Activated CD4-positive, alpha-beta T cell treated with anti-CD3 and anti-CD28 coated beads, Interleukin-2, amount 50 U/mL, for 48 hours (primary cell): ENCODE results near the gene TBC1D14.
A peak's percentile ranks its signal among the peaks of the same experiment; 100 is the strongest.
"Not testable (repeated sequence)": the region's sequence is repeated elsewhere in the genome, so short reads cannot be mapped to it uniquely, and the experiment has no call there.

ENCODE experiments used
- DNase-seq, 2 experiments: peaks; one replicate each; pipeline ENCODE4 v3.0.0-alpha.2; 2020

The TBC1D14 gene

GRCh38 chr4:7068279-7068842, 158.7 kb downstream of the TBC1D14 start:
- peak in 1 of 2 experiments; percentile 100 for DNase-seq

GRCh38 chr4:7068883-7069282, 159.3 kb downstream of the TBC1D14 start:
- DNase-seq, result no peak

GRCh38 chr4:7070729-7071511, 161.3 kb downstream of the TBC1D14 start:
- peak; percentile 89 to 91 for DNase-seq

- no peak for DNase-seq
These were observed 163.4 kb downstream of the TBC1D14 start for GRCh38 chr4:7073059-7073458.

GRCh38 chr4:7073526-7074390, 164.1 kb downstream of the TBC1D14 start:
- DNase-seq, result peak in 1 of 2 experiments; percentile 25

GRCh38 chr4:7074426-7074825, 164.8 kb downstream of the TBC1D14 start:
- DNase-seq, result no peak

GRCh38 chr4:7075962-7076695, 166.5 kb downstream of the TBC1D14 start:
- no peak for DNase-seq

- DNase-seq, result no peak
These were observed 167.1 kb downstream of the TBC1D14 start for GRCh38 chr4:7076696-7077082.

- DNase-seq, result no peak
These were observed 167.7 kb downstream of the TBC1D14 start for GRCh38 chr4:7077371-7077770.

- DNase-seq, result no peak
These were observed 168.4 kb downstream of the TBC1D14 start for GRCh38 chr4:7078025-7078424.

GRCh38 chr4:7079483-7079882, 169.9 kb downstream of the TBC1D14 start:
- DNase-seq, result not testable (repeated sequence)

- not testable (repeated sequence) for DNase-seq
These were observed 170.3 kb downstream of the TBC1D14 start for GRCh38 chr4:7079909-7080308.
